Caco-2 (cell line): ENCODE measurements around the gene USP10. TPM values are rescaled to one million over a fixed set of nuclear protein-coding genes. Genes with fewer than 3 reads are reported as not detected.

Experiments used
- BruUV-seq: library from RNA; stranded (reverse); fragments of 400-500 nt; replicated peaks from 2 replicates; lab custom pipeline; 2021; lab: Mats Ljungman, UMichigan
- CTCF ChIA-PET: fragments of 300-600 bp; sonication (Branson Sonifier 250); formaldehyde crosslinking; loops from one replicate; lab custom pipeline; 2022; ENCODE audit warnings: antibody characterized with exemption; lab: Charles Lee
- POLR2A ChIA-PET: fragments of 300-600 bp; sonication (Branson Sonifier 250); formaldehyde crosslinking; loops from one replicate; lab custom pipeline; 2022; ENCODE audit warnings: antibody characterized with exemption; lab: Charles Lee
- DNase-seq, 2 experiments: peaks; one replicate each; pipeline versions ENCODE4 v3.0.0 to v3.0.0-alpha.2; 2020 to 2022
- H3K27me3 ChIP-seq: replicated peaks from 2 replicates; pipeline ENCODE4 v1.6.0; 2011; ENCODE audit warnings: low read length; ENCODE audit not compliant: control insufficient read depth, insufficient read depth
- H3K36me3 ChIP-seq: 2 replicates; pipeline ENCODE4 v1.5.1; 2011; ENCODE audit warnings: low read length; ENCODE audit not compliant: control insufficient read depth, insufficient read depth
- H3K4me1 ChIP-seq: fragments of 250-450 bp; sonication (Bioruptor Pico); 2 replicates; pipeline ENCODE4 v1.5.1; 2020; ENCODE audit warnings: mild to moderate bottlenecking
- H3K4me3 ChIP-seq: 2 replicates; pipeline ENCODE4 v1.5.1; 2011; ENCODE audit warnings: low read depth, mild to moderate bottlenecking, control low read depth, low read length
- H3K9me3 ChIP-seq: fragments of 250-450 bp; sonication (Bioruptor Pico); 2 replicates; pipeline ENCODE4 v1.5.1; 2020; ENCODE audit warnings: mild to moderate bottlenecking, moderate library complexity
- H3K27ac Mint-ChIP-seq: one replicate; pipeline ENCODE4 v1.8.0; 2022; ENCODE audit warnings: mixed read lengths; ENCODE audit not compliant: unreplicated experiment
- H3K27me3 Mint-ChIP-seq: one replicate; pipeline ENCODE4 v1.8.0; 2022; ENCODE audit warnings: mixed read lengths; ENCODE audit not compliant: insufficient read depth, unreplicated experiment
- H3K36me3 Mint-ChIP-seq: one replicate; pipeline ENCODE4 v1.8.0; 2022; ENCODE audit warnings: mild to moderate bottlenecking, mixed read lengths; ENCODE audit not compliant: insufficient read depth, unreplicated experiment
- H3K4me1 Mint-ChIP-seq: one replicate; pipeline ENCODE4 v1.8.0; 2022; ENCODE audit warnings: low read depth, mixed read lengths; ENCODE audit not compliant: unreplicated experiment
- H3K4me3 Mint-ChIP-seq: one replicate; pipeline ENCODE4 v1.8.0; 2022; ENCODE audit warnings: mild to moderate bottlenecking, moderate library complexity, mixed read lengths; ENCODE audit not compliant: unreplicated experiment
- H3K9me3 Mint-ChIP-seq: one replicate; pipeline ENCODE4 v1.8.0; 2022; ENCODE audit warnings: mixed read lengths; ENCODE audit not compliant: unreplicated experiment
- CTCF ChIP-seq, 2 experiments: fragments of 200-600 bp in 1 of 2; IDR thresholded peaks; 1 replicate in 1 of 2; 2 replicates in 1 of 2; pipeline versions ENCODE4 v1.5.1 to v1.8.0; 2011 to 2022; ENCODE audit warnings: antibody characterized with exemption in 1 of 2, control low read depth in 1 of 2, inconsistent platforms in 1 of 2, low read depth in 1 of 2, low read length in 1 of 2, mild to moderate bottlenecking in 1 of 2, moderate library complexity in 1 of 2; ENCODE audit not compliant: insufficient read depth in 1 of 2, severe bottlenecking in 1 of 2, unreplicated experiment in 1 of 2
- intact Hi-C: fragments of 100-400 bp; cut with micrococcal nuclease; formaldehyde crosslinking; loops from one replicate; pipeline ENCODE4 v1.10.0; 2022; ENCODE audit not compliant: unreplicated experiment
- total RNA-seq: library from RNA; stranded (reverse); gene quantifications from 2 replicates; pipeline ENCODE4 v1.2.3, GENCODE V29; 2022

The USP10 gene
- total RNA-seq, 1 experiment from 2014 or later, result 147 TPM

GRCh38 chr16:84828322-84828721 lies 128.5 kb downstream of the USP10 start:
- H3K4me3 Mint-ChIP-seq, result no peak overlapping the region
- H3K36me3 Mint-ChIP-seq, result no peaks in the 10 kb centered on the region
- POLR2A ChIA-PET, result interaction anchor here (1.0 kb wide), 1 partner anchor 8 kb away, joined by 3 read pairs; the partner anchor contains the start of gene CRISPLD2

More at GRCh38 chr16:84828322-84828721, 128.5 kb downstream of the USP10 start:
- BruUV-seq, result no TSS peak
- Histone ChIP-seq H3K27me3 (no peaks in the 10 kb centered on the region), H3K4me1 (no peaks in the 10 kb centered on the region), H3K9me3 (no peaks in the 10 kb centered on the region; the same call in 1 of the 2 replicates), H3K36me3 (no peaks in the 10 kb centered on the region), H3K4me3 (no peak overlapping the region)
- peaks cover 7% of the 10 kb centered on the region for H3K4me1 Mint-ChIP-seq
- peaks cover 2% of the 10 kb centered on the region for H3K27me3 Mint-ChIP-seq
- no peak for DNase-seq
- no peaks in the 10 kb centered on the region for H3K9me3 Mint-ChIP-seq
- intact Hi-C loops, result no loop called here
- TF ChIP-seq CTCF (IDR thresholded peaks at IDR 0.05; ENCODE audit: insufficient read depth in 1 of 2, low read depth in 1 of 2, low read length in 1 of 2, severe bottlenecking in 1 of 2, unreplicated experiment in 1 of 2), result no peak
- H3K27ac Mint-ChIP-seq, result no peak overlapping the region
- CTCF ChIA-PET, result no interaction called here

Other genes with a start within 250 kb of the USP10 start
- 30.9 and 32.7 TPM in 2 replicates for gene MEAK7, start 195.3 kb upstream of the USP10 start, total RNA-seq
- 434 and 461 TPM in 2 replicates for gene COTL1, start 81.9 kb upstream of the USP10 start, total RNA-seq
- gene KLHL36, start 51.5 kb upstream of the USP10 start, total RNA-seq, result 67.6 and 70.2 TPM in 2 replicates
- 4.0 and 4.2 TPM in 2 replicates for gene CRISPLD2, start 120.0 kb downstream of the USP10 start, total RNA-seq